Parathyroid adenoma (tissue), 2 donors: ENCODE data around the gene GTPBP2.
A peak's percentile ranks its signal among the peaks of the same experiment; 100 is the strongest.

Experiments used
- H2AFZ ChIP-seq: fragments of 300-600 bp; sonication (generic); one replicate; pipeline ENCODE4 v1.7.0; 2017; ENCODE audit warnings: antibody characterized with exemption, mild to moderate bottlenecking
- H3K27ac ChIP-seq: fragments of 300-600 bp; sonication (generic); one replicate; pipeline ENCODE4 v1.7.0; 2017
- H3K27me3 ChIP-seq: fragments of 300-600 bp; sonication (generic); one replicate; pipeline ENCODE4 v1.7.0; 2017; ENCODE audit warnings: low read length; ENCODE audit not compliant: control insufficient read depth, insufficient read depth
- H3K36me3 ChIP-seq: fragments of 300-600 bp; sonication (generic); one replicate; pipeline ENCODE4 v1.7.0; 2017; ENCODE audit warnings: low read length; ENCODE audit not compliant: control insufficient read depth, insufficient read depth
- H3K4me1 ChIP-seq: fragments of 300-600 bp; sonication (generic); one replicate; pipeline ENCODE4 v1.7.0; 2017; ENCODE audit warnings: control low read depth
- H3K4me2 ChIP-seq: fragments of 300-600 bp; sonication (generic); one replicate; pipeline ENCODE4 v1.7.0; 2017; ENCODE audit warnings: low read length
- H3K4me3 ChIP-seq: fragments of 300-600 bp; sonication (generic); one replicate; pipeline ENCODE4 v1.7.0; 2017; ENCODE audit warnings: low read depth, low read length
- H3K79me2 ChIP-seq: fragments of 300-600 bp; sonication (generic); one replicate; pipeline ENCODE4 v1.7.0; 2017; ENCODE audit warnings: control low read depth
- H3K9ac ChIP-seq: fragments of 300-600 bp; sonication (generic); one replicate; pipeline ENCODE4 v1.7.0; 2017; ENCODE audit warnings: mild to moderate bottlenecking
- H3K9me3 ChIP-seq: fragments of 300-600 bp; sonication (generic); one replicate; pipeline ENCODE4 v1.7.0; 2017; ENCODE audit warnings: low read length; ENCODE audit not compliant: control insufficient read depth
- CTCF ChIP-seq: fragments of 300-600 bp; sonication (generic); IDR thresholded peaks from one replicate; pipeline ENCODE4 v1.7.0; 2017; ENCODE audit warnings: antibody characterized with exemption, mild to moderate bottlenecking
- donor health status: primary hyperparathyroidism.

GTPBP2 gene

DNA sequence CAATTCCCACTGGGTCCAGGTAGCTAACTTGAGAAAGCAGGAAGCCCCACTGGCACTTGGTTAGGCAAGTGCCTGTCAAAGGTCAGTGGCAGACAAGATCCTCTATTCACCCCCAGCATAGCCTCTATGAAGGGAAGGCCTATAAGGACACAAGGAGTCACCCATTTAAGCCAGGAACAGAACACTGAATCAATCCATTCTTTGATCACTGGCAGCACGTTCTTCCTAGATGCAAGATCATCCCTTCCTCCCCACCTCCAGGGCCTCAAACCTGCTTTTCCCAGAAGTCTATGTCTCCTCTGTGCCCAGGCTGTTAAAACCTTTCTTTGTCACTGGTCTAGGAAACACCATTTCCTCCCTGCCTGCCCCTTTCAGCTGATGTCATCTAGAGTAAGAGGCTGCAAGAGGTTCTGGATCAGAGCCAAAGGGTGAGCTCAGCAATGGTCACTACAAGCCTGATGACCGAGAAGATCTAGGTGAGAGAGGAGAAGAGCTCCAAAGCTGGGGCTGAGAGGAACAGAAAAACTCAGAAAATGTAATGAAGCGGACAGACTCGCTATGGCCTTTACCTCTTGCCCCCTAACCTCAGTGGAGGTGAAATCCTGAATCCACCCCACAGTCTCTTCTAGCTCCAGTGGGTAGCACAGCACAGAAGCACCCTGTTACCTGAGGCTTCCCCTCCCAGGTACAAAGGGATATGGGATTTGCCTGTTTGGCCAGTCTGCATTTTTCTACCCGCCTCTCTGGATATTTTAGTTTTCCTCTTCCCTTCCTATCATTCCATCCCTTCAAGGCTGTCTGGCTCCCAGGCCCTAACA lies 1.8 kb downstream of the GTPBP2 start:
- H2AFZ ChIP-seq, result no peak overlapping the region
- no peak for TF ChIP-seq CTCF
- no peaks in the 10 kb centered on the region for H3K27me3 ChIP-seq
- H3K4me3 ChIP-seq, result peak overlapping the region; percentile 33
- H3K36me3 ChIP-seq, result no peaks in the 10 kb centered on the region
- H3K27ac ChIP-seq, result peak overlapping the region; percentile 80
- H3K9me3 ChIP-seq, result no peaks in the 10 kb centered on the region
- H3K4me2 ChIP-seq, result peak overlapping the region; percentile 47
- peaks cover 13% of the 10 kb centered on the region for H3K4me1 ChIP-seq
- no peaks in the 10 kb centered on the region for H3K79me2 ChIP-seq
- no peak overlapping the region for H3K9ac ChIP-seq

DNA sequence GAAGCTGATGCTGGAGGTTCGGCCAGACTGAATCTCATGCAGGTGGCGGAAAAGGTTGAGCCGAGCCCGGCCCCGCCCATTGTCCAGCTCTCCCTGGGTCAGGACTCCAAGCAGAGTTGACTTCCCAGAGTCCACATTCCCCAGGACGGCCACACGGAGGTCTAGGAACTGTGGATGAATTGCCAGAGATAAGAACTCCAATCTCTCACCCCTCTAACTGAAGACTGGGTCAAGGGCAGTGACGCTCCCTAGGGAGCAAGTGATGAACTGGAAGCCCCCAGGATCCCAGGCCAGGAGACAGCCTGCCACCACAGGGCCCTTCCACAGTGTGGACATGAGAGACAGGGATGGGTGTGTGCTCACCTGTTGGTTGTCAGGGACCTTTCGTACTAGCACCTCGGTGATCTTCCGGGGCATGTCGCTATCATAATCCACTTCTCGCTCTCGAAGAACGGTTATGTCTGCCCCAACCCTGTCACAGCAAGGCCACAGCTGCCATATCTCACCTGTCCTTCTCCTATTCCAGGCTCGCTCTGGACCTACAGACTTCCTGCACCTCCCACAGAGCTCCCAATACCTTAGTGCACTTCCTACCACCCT lies 3.6 kb downstream of the GTPBP2 start:
- H3K36me3 ChIP-seq, result no peaks in the 10 kb centered on the region
- no peak overlapping the region for H3K27ac ChIP-seq
- no peak overlapping the region for H3K9ac ChIP-seq
- H3K4me1 ChIP-seq, result peaks cover 13% of the 10 kb centered on the region
- no peaks in the 10 kb centered on the region for H3K27me3 ChIP-seq
- H3K79me2 ChIP-seq, result no peaks in the 10 kb centered on the region
- no peak overlapping the region for H3K4me3 ChIP-seq
- H2AFZ ChIP-seq, result no peak overlapping the region
- no peak for TF ChIP-seq CTCF
- no peaks in the 10 kb centered on the region for H3K9me3 ChIP-seq
- H3K4me2 ChIP-seq, result no peak overlapping the region

DNA sequence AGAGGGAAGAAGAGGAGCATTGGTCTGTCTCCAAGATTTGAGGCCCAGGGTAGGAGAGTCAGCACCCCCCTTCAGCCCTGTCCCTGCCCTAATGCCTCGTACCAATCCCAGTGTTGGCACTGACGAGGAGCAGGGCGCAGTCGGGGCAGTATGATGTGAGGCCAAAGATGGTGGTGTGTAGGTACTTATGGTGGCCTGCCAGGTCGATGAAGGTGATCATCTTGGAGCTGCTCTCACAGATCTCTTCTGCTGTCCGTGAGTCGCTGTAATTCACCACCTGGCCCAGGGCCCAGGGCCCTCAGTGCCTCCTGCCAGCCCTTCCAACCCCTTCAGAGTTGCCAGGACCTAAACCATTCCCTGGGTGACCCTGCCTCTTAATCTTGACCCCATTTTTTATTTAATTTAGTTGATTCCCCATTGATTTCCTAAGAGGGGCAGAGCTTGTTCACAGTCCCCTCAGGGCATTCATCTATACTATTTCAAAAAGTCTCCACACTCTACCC lies 4.2 kb downstream of the GTPBP2 start:
- Histone ChIP-seq H3K4me1 (peaks cover 10% of the 10 kb centered on the region), H3K27ac (no peak overlapping the region), H3K36me3 (no peaks in the 10 kb centered on the region), H3K79me2 (no peaks in the 10 kb centered on the region), H3K4me2 (no peak overlapping the region), H3K9ac (no peak overlapping the region), H3K9me3 (no peaks in the 10 kb centered on the region), H2AFZ (no peak overlapping the region), H3K4me3 (no peak overlapping the region), H3K27me3 (no peaks in the 10 kb centered on the region)
- no peak for TF ChIP-seq CTCF

DNA sequence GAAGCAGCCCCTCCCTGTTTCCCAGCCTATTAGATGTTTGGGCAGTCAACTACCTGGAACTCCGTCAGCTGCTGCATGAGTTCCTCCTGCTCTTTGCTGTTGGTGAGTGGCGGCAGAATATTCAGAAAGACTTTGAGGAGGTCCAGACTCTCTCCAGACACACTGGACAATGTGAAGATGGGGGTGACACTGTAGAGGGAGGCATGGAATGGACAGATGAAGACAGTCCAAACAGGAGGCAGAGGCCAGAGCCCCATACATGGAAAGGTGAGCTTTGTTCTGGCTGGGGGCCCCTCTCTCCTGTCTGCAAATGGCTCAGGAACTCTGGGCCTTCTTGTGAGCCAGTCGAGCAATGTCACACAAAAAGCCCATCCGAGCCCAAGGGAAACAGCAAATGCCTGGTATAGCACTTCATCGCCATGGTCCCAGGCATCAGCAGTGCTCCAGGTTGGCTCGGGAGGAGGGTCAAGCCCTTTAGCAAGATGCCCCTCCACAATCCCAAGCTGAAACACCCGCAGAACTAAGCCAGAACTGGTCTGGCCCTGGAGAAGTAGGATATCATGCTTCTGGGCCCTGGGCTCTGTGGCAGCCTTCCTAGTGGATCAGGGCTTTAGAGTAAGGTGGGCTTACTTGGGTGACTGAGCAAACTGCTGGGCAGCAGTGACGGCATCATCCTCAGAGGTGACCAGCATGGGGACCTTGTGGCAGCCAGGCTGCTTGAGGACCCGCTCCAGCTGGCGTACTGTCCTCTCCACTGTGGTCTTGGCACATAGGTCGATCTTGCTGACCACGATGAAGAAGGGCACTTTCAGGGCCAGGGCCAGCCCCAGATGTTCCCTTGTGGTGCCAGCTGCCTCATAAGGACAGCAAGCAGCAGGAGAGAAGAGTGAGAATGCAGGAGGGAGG lies 4.9 kb downstream of the GTPBP2 start:
- peaks cover 10% of the 10 kb centered on the region for H3K4me1 ChIP-seq
- H3K27me3 ChIP-seq, result no peaks in the 10 kb centered on the region
- H3K27ac ChIP-seq, result no peak overlapping the region
- H3K9ac ChIP-seq, result no peak overlapping the region
- H3K4me3 ChIP-seq, result no peak overlapping the region
- H3K36me3 ChIP-seq, result no peaks in the 10 kb centered on the region
- no peaks in the 10 kb centered on the region for H3K79me2 ChIP-seq
- no peak overlapping the region for H2AFZ ChIP-seq
- H3K4me2 ChIP-seq, result no peak overlapping the region
- H3K9me3 ChIP-seq, result no peaks in the 10 kb centered on the region
- TF ChIP-seq CTCF, result no peak
